Ovary (tissue), 9 donors: ENCODE measurements around the gene GALNT13. TPM values are rescaled to one million over a fixed set of nuclear protein-coding genes. Genes with fewer than 3 reads are reported as not detected.

Experiments used
- DNase-seq, 5 donors: peaks; one replicate each; pipeline ENCODE4 v3.0.0-alpha.2; 2019 to 2020
- H3K27ac ChIP-seq, 2 donors: fragments of 200-600 bp; one replicate each; pipeline versions ENCODE4 v1.5.1 to v1.8.0; 2019 to 2022
- H3K27me3 ChIP-seq: fragments of 200-600 bp; one replicate; pipeline ENCODE4 v1.8.0; 2022
- H3K36me3 ChIP-seq: fragments of 200-600 bp; sonication (generic); one replicate; pipeline ENCODE4 v1.5.1; 2019
- H3K4me1 ChIP-seq: one replicate; pipeline ENCODE4 v1.8.1; 2013; ENCODE audit warnings: mild to moderate bottlenecking, moderate library complexity; ENCODE audit not compliant: insufficient read depth
- H3K4me3 ChIP-seq: fragments of 200-600 bp; sonication (generic); one replicate; pipeline ENCODE4 v1.5.1; 2017
- H3K9me3 ChIP-seq, 2 donors: fragments of 200-600 bp in 1 of 2; sonication (generic) in 1 of 2; one replicate each; pipeline versions ENCODE4 v1.5.1 to v1.8.1; 2013 to 2019; ENCODE audit warnings: mild to moderate bottlenecking in 1 of 2, moderate library complexity in 1 of 2
- CTCF ChIP-seq, 3 donors: fragments of 450-650 bp in 2 of 3; fragments of 200-600 bp in 1 of 3; IDR thresholded peaks; one replicate each; pipeline versions ENCODE4 v1.5.1 to v1.8.0; 2016 to 2022; ENCODE audit warnings: antibody characterized with exemption in 3 of 3, mild to moderate bottlenecking in 1 of 3
- EP300 ChIP-seq: sonication (generic); formaldehyde crosslinking; IDR thresholded peaks from one replicate; pipeline ENCODE4 v1.6.1; 2017; ENCODE audit warnings: antibody characterized with exemption
- POLR2A ChIP-seq: fragments of 450-650 bp; IDR thresholded peaks from one replicate; pipeline ENCODE4 v1.6.1; 2017; ENCODE audit warnings: antibody characterized with exemption, mild to moderate bottlenecking, moderate library complexity
- WGBS, 3 donors: extraction: QIAGEN DNeasy Blood & Tissue Kit in 1 of 3; methylation state at CpG; one replicate each; pipeline versions ENCODE4 v1.1.5 to v1.1.7; 2013 to 2017; 5-methylcytosine and 5-hydroxymethylcytosine counted together
- intact Hi-C, 4 donors: fragments of 100-400 bp; cut with DNase I; formaldehyde crosslinking; loops; one replicate each; pipeline versions ENCODE4 v1.11.0 to v1.15.1; 2022 to 2023
- polyA plus RNA-seq, 2 donors: library from polyadenylated mRNA; stranded (reverse); fragments of 200-250 nt in 1 of 2; fragments of 350-450 nt in 1 of 2; fragmentation: Illumina TruSeq in 1 of 2; extraction: RNeasy Lipid Tissue Mini Kit (QIAGEN cat#74804) in 1 of 2; gene quantifications; one replicate each; pipeline ENCODE4 v1.2.3, GENCODE V29; 2013 to 2014
- total RNA-seq, 7 donors: library from RNA; depleted of rRNA in 2 of 7; stranded (reverse); fragments of >200 nt in 2 of 7; fragmentation: NEBNext Ultra II Directional in 3 of 7; extraction: Animal tissue kit (Norgen Biotek cat#: 25700) in 3 of 7; gene quantifications; one replicate each; pipeline versions ENCODE4 v1.1.0 to v1.2.4, GENCODE V29; 2016 to 2023
- donor health status: DM: no; HTN: no; CAD: no; lungs with moderate emphysema.
- donor health status: DM: no; HTN: no; CAD: no.
- donor health status: Bipolar disorder and iron deficiency.
- donor health status: DM: yes; HTN: yes; CAD: no.
- donor health status: DM: no; HTN: no; CAD: no.
- donor health status: DM: yes; HTN: yes; CAD: no.

GALNT13 gene
- total and polyA plus RNA-seq, 9 donors, result 0.22 to 4.7 (median 1.1) TPM; not detected in 1

DNA sequence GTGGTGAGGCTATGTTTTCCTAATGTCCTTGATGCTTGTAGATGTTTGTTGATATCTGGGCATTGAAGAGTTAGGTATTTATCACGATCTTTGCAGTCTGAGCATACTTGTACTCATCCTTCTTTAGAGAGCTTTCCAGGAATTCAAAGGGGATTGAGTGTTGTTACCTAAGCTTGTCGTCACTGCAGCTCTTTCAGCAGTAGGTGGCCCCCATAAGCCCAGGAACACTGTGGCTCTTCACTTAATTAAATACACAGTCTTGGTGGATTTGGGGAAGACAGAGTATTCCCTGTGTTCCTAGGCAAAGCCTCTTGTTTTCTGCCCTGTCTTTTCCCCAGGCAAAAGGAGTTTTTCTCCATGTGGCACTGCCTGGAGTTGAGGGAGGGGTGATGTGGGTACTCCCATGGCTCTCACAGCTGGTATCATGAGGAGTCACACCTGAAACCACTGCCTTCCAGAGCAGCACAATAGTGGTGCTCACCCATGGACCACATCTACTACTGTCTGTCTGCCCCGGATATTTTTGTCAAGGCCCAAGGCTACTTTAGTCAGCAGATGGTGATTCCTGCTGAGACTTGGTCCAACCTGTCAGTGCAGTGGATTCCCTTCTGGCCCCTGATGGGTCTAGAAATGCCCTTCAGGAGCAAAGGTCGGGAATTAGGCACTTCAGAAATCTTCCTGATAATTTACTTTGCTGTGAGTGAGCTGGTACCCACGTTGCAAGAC, 95.7 kb downstream of the GALNT13 start:
- Histone ChIP-seq H3K27ac (no peak overlapping the region), H3K36me3 (no peaks in the 10 kb centered on the region), H3K27me3 (no peaks in the 10 kb centered on the region), H3K9me3 (no peaks in the 10 kb centered on the region), H3K4me3 (no peak overlapping the region), H3K4me1 (no peaks in the 10 kb centered on the region)
- 69 to 83% (median 69%) methylated on average over 5 of the region's 5 CpGs for WGBS, 3 donors
- no peak for DNase-seq
- TF ChIP-seq CTCF (IDR thresholded peaks at IDR 0.05), result no peak
- TF ChIP-seq POLR2A, result no peak
- no peak for TF ChIP-seq EP300
- intact Hi-C loops, result no loop called here

- no peak overlapping the region for H3K4me3 ChIP-seq
- DNase-seq, result no peak
- TF ChIP-seq EP300 (no peak), CTCF (IDR thresholded peaks at IDR 0.05) (no peak), POLR2A (no peak)
- 51 to 65% (median 62%) methylated on average over 2 of the region's 2 CpGs for WGBS, 3 donors
- H3K27me3 ChIP-seq, result no peaks in the 10 kb centered on the region
- H3K36me3 ChIP-seq, result no peaks in the 10 kb centered on the region
- H3K9me3 ChIP-seq, result no peaks in the 10 kb centered on the region
- H3K27ac ChIP-seq, result no peak overlapping the region
- intact Hi-C loops, result no loop called here
- no peaks in the 10 kb centered on the region for H3K4me1 ChIP-seq
Observed at GRCh38 chr2:153971250-153971649, 99.5 kb downstream of the GALNT13 start.

- no peak overlapping the region for H3K4me3 ChIP-seq
- TF ChIP-seq POLR2A (no peak), CTCF (IDR thresholded peaks at IDR 0.05) (no peak), EP300 (no peak)
- intact Hi-C loops, result no loop called here
- no peaks in the 10 kb centered on the region for H3K4me1 ChIP-seq
- no peak for DNase-seq
- 34 to 48% (median 36%) methylated on average over 1 of the region's 1 CpG for WGBS, 3 donors
- no peaks in the 10 kb centered on the region for H3K36me3 ChIP-seq
- H3K27ac ChIP-seq, result no peak overlapping the region
- no peaks in the 10 kb centered on the region for H3K9me3 ChIP-seq
- H3K27me3 ChIP-seq, result no peaks in the 10 kb centered on the region
Observed at GRCh38 chr2:153971855-153972254, 100.1 kb downstream of the GALNT13 start.

GRCh38 chr2:153972412-153972811, 100.7 kb downstream of the GALNT13 start:
- DNase-seq, result no peak
- no peak overlapping the region for H3K4me3 ChIP-seq
- H3K36me3 ChIP-seq, result no peaks in the 10 kb centered on the region
- no peaks in the 10 kb centered on the region for H3K9me3 ChIP-seq
- no peaks in the 10 kb centered on the region for H3K4me1 ChIP-seq
- no peaks in the 10 kb centered on the region for H3K27me3 ChIP-seq
- no peak overlapping the region for H3K27ac ChIP-seq
- TF ChIP-seq EP300, result no peak
- no peak for TF ChIP-seq POLR2A
- TF ChIP-seq CTCF (IDR thresholded peaks at IDR 0.05), result no peak
- intact Hi-C loops, result no loop called here
